Activated CD4-positive, alpha-beta memory T cell treated with anti-CD3 and anti-CD28 coated beads for 36 hours (primary cell): ENCODE results near the gene WDR47. TPM values are rescaled to one million over a fixed set of nuclear protein-coding genes. Genes with fewer than 3 reads are reported as not detected.
"Not testable (repeated sequence)": the region's sequence is repeated elsewhere in the genome, so short reads cannot be mapped to it uniquely, and the experiment has no call there.

ENCODE experiments used
- CTCF ChIA-PET: fragments of 350-600 bp; sonication (Branson Sonifier 250); formaldehyde crosslinking; loops from one replicate; lab custom pipeline; 2021; ENCODE audit warnings: antibody characterized with exemption, inconsistent platforms; lab: Charles Lee
- POLR2A ChIA-PET: fragments of 350-600 bp; sonication (Branson Sonifier 250); formaldehyde crosslinking; loops from one replicate; lab custom pipeline; 2021; ENCODE audit warnings: antibody characterized with exemption; lab: Charles Lee
- DNase-seq: peaks from one replicate; pipeline ENCODE4 v3.0.0-alpha.2; 2020
- H3K27ac Mint-ChIP-seq: one replicate; pipeline ENCODE4 v1.8.0; 2021; ENCODE audit warnings: mixed read lengths
- H3K27me3 Mint-ChIP-seq: one replicate; pipeline ENCODE4 v1.8.0; 2021; ENCODE audit warnings: mixed read lengths
- H3K36me3 Mint-ChIP-seq: one replicate; pipeline ENCODE4 v1.8.0; 2021; ENCODE audit warnings: mixed read lengths
- H3K4me1 Mint-ChIP-seq: one replicate; pipeline ENCODE4 v1.8.0; 2021; ENCODE audit warnings: low read depth, mixed read lengths
- H3K4me3 Mint-ChIP-seq: one replicate; pipeline ENCODE4 v1.8.0; 2021; ENCODE audit warnings: mild to moderate bottlenecking, mixed read lengths
- H3K9me3 Mint-ChIP-seq: one replicate; pipeline ENCODE4 v1.8.0; 2021; ENCODE audit warnings: mixed read lengths
- intact Hi-C: fragments of 100-400 bp; cut with micrococcal nuclease; formaldehyde crosslinking; loops from one replicate; pipeline ENCODE4 v1.15.1; 2023
- total RNA-seq, 2 experiments: library from RNA; stranded (reverse); gene quantifications; one replicate each; pipeline ENCODE4 v1.2.3, GENCODE V29; 2021

The WDR47 gene
- total RNA-seq, 2 experiments from 2014 or later, result 10.1 to 11.4 TPM

DNA sequence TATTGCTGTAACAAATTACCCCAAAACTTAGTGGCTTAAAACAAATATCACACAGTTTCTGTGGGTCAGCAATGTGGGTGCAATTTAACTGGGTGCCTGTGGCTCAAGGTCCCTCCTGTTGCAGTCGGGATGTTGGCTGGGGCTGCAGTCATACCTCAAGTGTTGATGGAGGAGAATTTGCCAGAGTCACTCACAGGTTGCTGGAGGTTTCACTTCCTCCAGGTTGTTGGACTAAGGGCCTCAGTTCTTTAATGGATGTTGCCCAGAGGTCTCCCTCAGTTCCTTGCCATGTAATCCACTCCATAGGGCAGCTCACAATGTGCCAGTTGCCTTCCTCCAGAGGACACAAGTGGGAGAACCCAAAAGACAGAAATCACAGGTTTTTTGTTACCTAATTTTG, 36.4 kb upstream of the WDR47 start:
- H3K4me1 Mint-ChIP-seq, result peaks cover 14% of the 10 kb centered on the region
- H3K4me3 Mint-ChIP-seq, result no peak overlapping the region
- H3K36me3 Mint-ChIP-seq, result peaks cover 6% of the 10 kb centered on the region
- intact Hi-C loops, result no loop called here
- no peaks in the 10 kb centered on the region for H3K27me3 Mint-ChIP-seq
- ChIA-PET POLR2A (no interaction called here), CTCF (interaction anchor here (1.4 kb wide), 1 partner anchor 35 kb away, joined by 4 read pairs; a partner anchor contains a TSS)
- H3K27ac Mint-ChIP-seq, result no peak overlapping the region
- no peak for DNase-seq
- H3K9me3 Mint-ChIP-seq, result no peaks in the 10 kb centered on the region

DNA sequence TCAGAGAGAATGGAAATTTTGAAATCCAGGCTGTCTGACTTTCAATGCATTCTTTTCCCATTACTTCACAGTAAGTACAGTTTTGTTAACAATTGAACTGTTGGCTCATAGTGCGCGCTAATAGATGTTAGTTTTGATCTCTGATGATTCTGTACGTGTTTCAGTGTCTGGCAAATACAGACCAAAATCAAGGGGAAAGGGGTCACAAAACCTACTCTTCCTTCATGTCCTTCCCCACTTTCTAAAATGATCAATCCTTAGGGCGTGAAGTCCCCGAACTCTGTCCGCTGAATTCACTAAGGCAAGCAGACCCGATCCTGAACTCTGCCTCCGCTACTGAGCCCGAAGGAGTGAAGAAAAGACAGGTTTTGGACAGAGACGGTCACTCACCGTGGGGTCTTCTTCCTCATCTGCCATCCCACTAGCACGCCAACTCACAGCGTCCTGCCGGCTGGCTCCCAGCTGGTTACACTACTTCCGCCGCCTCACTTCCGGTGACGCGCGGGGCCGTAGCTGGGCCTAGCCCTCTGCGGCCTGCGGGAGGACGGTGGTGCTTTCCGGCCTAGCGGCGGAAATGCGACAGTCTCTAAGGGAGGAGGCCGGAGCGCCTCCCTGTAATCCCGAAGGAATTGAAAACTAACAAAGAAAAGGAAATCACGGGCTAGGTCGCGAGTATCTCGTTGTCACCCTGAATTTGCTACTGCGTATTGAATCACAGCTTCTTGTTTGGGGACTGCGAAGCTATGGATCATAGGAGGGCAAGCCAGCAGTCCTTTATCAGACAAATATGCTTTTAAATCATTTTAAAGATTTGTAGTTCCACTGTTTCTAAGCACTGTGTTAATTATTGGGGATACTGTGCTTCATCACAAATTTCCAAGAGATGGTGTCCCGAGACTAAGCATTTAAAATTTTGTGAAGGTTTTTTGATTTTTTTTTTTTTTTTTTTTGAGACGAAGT, 33.9 kb upstream of the WDR47 start, which contains the start of gene TAF13:
Gene TAF13, minus strand, starts transcription at position 473 of the 960 bp plus-strand sequence. Its CDS starts 56 bp downstream, at position 417.
- Mint-ChIP-seq H3K27ac (peak within 1 kb of the TSS; percentile 95), H3K4me3 (peak within 1 kb of the TSS; percentile 99), H3K36me3 (peaks cover 6% of the 10 kb centered on the region), H3K9me3 (no peaks in the 10 kb centered on the region), H3K4me1 (peaks cover 17% of the 10 kb centered on the region), H3K27me3 (no peaks in the 10 kb centered on the region)
- ChIA-PET CTCF (interaction anchor here (0.7 to 2.6 kb wide), 10 partner anchors 8 to 118 kb away, joined by 3 to 13 read pairs (median 4); partner anchors contain the start of gene TMEM167B), POLR2A (interaction anchor here (0.9 to 2.0 kb wide), 6 partner anchors 8 to 139 kb away, joined by 3 to 26 read pairs (median 5); partner anchors contain the start of genes SARS1, TMEM167B and WDR47)
- DNase-seq, result peak; percentile 94
- intact Hi-C loops, result loop anchor here (1.0 kb wide), 4 partner anchors 14 to 36 kb away; partner anchors contain the start of genes TMEM167B and WDR47

DNA sequence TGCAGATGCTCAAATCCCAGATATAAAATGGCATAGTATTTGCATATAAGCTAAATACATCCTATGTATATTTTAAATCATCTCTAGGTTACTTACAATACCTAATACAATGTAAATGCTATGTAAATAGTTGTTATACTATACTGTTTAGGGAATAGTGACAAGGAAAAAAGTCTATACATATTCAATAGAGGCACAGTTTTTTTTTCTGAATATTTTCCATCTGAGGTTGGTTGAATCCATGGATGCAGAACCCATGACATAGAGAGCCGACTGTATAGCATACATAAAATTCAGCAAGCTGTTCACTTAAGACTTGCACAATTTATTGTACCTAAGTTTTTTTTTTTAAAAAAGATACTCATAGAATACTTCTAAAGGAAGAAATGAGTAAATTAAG, 27.4 kb upstream of the WDR47 start:
- H3K27ac Mint-ChIP-seq, result no peak overlapping the region
- intact Hi-C loops, result no loop called here
- no peaks in the 10 kb centered on the region for H3K9me3 Mint-ChIP-seq
- no peaks in the 10 kb centered on the region for H3K27me3 Mint-ChIP-seq
- no peak for DNase-seq
- ChIA-PET POLR2A (no interaction called here), CTCF (interaction anchor here (1.7 kb wide), 1 partner anchor 31 kb away, joined by 6 read pairs; no protein-coding TSS in a partner anchor)
- H3K4me1 Mint-ChIP-seq, result peaks cover 5% of the 10 kb centered on the region
- H3K4me3 Mint-ChIP-seq, result no peak overlapping the region
- H3K36me3 Mint-ChIP-seq, result peaks cover 7% of the 10 kb centered on the region

DNA sequence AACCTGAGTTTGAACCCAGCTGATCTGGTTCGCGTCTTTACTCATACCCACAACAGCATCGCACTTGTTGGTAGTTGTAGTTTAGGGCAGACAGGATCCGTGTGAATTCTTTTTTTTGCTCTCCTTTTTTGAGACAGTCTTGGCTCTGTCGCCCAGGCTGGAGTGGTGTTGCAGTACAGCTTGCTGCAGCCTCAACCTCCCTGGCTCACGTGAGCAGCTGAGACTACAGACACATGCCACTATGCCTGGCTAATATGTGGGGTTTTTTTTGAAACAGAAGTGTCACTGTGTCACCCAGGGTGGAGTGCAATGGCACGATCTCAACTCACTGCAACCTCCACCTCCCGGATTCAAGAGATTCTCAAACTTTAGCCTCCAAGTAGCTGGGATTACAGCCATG, 26.0 kb upstream of the WDR47 start:
- Mint-ChIP-seq H3K4me1 (peaks cover 2% of the 10 kb centered on the region), H3K9me3 (no peaks in the 10 kb centered on the region), H3K36me3 (peaks cover 7% of the 10 kb centered on the region), H3K4me3 (no peak overlapping the region), H3K27me3 (no peaks in the 10 kb centered on the region), H3K27ac (no peak overlapping the region)
- CTCF ChIA-PET, result interaction anchor here (1.0 kb wide), 1 partner anchor 44 kb away, joined by 3 read pairs; a partner anchor contains a TSS
- intact Hi-C loops, result no loop called here
- DNase-seq, result no peak
- POLR2A ChIA-PET, result no interaction called here

DNA sequence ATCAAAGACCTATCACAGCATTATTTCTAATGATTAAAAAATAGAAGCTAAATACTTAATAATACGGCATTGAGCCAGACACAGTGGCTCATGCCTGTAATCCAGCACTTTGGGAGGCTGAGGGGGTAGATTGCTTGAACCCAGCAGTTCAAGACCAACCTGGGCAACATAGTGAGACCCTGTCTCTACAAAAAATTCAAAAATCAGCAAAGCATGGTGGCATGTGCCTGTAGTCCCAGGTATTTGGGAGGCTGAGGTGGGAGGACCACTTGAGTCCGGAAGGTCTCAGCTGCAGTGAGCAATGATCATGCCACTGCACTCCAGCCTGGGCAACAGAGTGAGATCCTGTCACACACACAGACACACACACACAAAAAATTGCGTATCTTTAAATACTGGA, 23.2 kb upstream of the WDR47 start:
- Mint-ChIP-seq H3K4me1 (no peaks in the 10 kb centered on the region), H3K4me3 (no peak overlapping the region), H3K36me3 (peaks cover 6% of the 10 kb centered on the region), H3K9me3 (no peaks in the 10 kb centered on the region), H3K27me3 (no peaks in the 10 kb centered on the region), H3K27ac (no peak overlapping the region)
- CTCF ChIA-PET, result no interaction called here
- POLR2A ChIA-PET, result interaction anchor here (0.8 kb wide), 1 partner anchor 23 kb away, joined by 3 read pairs; the partner anchor contains the start of gene WDR47
- intact Hi-C loops, result no loop called here
- no peak for DNase-seq

DNA sequence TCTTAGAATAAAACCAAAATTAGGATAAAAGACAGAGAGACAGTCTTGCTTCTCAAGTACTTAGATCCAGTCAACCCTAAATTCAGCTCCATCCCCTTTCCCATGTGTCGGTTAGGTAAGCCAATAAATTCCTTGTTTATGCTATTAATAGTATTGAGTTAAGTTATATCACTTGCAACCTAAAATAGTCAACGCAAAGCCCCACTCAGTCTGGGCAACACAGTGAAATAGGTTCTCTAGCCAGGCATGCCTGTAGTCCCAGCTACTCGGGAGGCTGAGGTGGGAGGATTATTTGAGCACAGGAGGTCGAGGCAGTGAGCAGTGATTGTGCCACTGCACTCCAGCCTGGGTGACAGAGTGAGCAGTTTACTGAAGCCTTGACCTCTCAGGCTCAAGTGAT, 19.3 kb upstream of the WDR47 start:
- no peaks in the 10 kb centered on the region for H3K9me3 Mint-ChIP-seq
- DNase-seq, result no peak
- intact Hi-C loops, result no loop called here
- ChIA-PET CTCF (interaction anchor here (1.1 kb wide), 1 partner anchor 19 kb away, joined by 3 read pairs; the partner anchor contains the start of gene WDR47), POLR2A (interaction anchor here (0.6 kb wide), 1 partner anchor 323 kb away, joined by 3 read pairs; no protein-coding TSS in a partner anchor)
- H3K36me3 Mint-ChIP-seq, result peaks cover 6% of the 10 kb centered on the region
- H3K27me3 Mint-ChIP-seq, result no peaks in the 10 kb centered on the region
- H3K4me3 Mint-ChIP-seq, result no peak overlapping the region
- no peak overlapping the region for H3K27ac Mint-ChIP-seq
- no peaks in the 10 kb centered on the region for H3K4me1 Mint-ChIP-seq

DNA sequence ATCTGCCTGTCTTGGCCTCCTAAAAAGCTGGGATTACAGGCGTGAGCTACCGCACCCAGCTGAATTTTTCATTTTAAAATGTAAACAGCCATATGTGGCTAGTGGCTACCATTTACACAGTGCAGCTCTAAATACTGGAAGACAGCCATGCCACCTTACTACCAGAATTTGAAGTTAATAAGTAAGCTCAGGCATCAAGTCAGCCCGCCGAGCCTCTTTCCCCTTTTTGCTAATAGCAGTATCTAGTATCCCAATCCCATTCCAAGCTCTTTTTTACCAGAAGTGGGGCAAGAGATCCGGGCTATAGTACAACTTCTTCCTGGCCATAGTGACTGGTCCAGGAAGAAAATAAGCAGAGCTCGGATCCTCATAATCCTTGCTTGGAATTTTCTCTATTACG, 18.8 kb upstream of the WDR47 start:
- ChIA-PET CTCF (interaction anchor here (0.5 to 1.1 kb wide), 2 partner anchors 19 to 546 kb away, joined by 3 read pairs; partner anchors contain the start of gene WDR47), POLR2A (no interaction called here)
- Mint-ChIP-seq H3K36me3 (peaks cover 6% of the 10 kb centered on the region), H3K27ac (no peak overlapping the region), H3K9me3 (no peaks in the 10 kb centered on the region), H3K4me1 (no peaks in the 10 kb centered on the region), H3K4me3 (no peak overlapping the region), H3K27me3 (no peaks in the 10 kb centered on the region)
- no peak for DNase-seq
- intact Hi-C loops, result no loop called here

DNA sequence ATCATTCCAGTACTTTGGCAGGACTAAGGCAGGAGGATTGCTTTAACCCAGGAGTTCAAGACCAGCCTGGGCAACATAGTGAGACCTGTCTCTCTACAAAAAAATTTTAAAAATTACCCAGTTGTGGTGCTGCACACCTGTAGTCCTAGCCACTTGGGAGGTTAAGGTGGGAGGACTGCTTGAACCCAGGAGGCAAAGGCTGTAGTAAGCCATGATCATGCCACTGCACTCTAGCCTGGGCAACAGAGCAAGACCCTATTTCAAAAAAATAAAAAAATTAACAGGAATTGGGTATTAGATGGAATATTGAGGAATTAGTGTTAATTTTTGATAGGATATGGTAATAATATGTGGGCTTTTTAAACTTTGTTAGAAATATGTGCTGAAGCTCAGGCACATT, 17.1 kb upstream of the WDR47 start:
- Mint-ChIP-seq H3K27me3 (no peaks in the 10 kb centered on the region), H3K36me3 (peaks cover 2% of the 10 kb centered on the region), H3K4me3 (no peak overlapping the region), H3K27ac (no peak overlapping the region), H3K4me1 (no peaks in the 10 kb centered on the region), H3K9me3 (no peaks in the 10 kb centered on the region)
- no peak for DNase-seq
- ChIA-PET CTCF (no interaction called here), POLR2A (no interaction called here)
- intact Hi-C loops, result no loop called here

DNA sequence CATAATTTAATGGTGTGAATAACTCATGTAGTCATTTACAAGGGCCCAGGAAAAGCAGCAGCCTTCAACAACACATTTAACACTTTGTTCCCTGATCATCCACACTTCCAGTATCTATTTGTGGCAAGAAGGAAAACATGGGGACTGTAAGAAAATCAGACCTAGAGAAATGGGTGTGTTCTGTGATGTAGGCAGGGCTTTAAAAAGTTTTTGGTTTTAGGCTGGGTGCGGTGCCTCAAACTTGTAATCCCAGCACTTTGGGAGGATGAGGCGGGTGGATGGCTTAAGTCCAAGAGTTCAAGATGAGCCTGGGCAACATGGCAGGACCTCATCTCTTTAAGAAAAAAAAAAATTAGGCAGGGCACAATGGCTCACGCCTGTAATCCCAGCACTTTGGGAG, 14.2 kb upstream of the WDR47 start:
- ChIA-PET POLR2A (no interaction called here), CTCF (no interaction called here)
- H3K9me3 Mint-ChIP-seq, result no peaks in the 10 kb centered on the region

DNA sequence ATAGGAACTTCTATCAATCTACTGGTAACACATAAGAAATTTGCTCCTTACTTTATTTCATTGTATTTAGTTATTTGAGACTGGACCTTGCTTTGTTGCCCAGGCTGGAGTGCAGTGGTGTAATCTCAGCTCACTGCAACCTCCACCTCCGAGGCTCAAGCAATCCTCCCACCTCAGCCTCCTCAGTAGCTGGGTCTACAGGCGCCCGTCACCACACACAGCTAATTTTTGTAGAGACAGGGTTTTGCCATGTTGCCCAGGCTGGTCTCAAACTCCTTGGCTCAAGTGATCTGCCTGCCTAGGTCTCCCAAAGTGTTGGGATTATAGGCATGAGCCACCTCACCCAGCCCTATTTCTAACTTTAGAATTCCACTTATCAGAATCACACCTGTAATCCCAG, 10.2 kb upstream of the WDR47 start:
- H3K27me3 Mint-ChIP-seq, H3K27ac Mint-ChIP-seq, intact Hi-C loops, H3K4me3 Mint-ChIP-seq, POLR2A ChIA-PET, H3K9me3 Mint-ChIP-seq, DNase-seq, CTCF ChIA-PET, H3K4me1 Mint-ChIP-seq, H3K36me3 Mint-ChIP-seq: not testable (repeated sequence)

More for the DNA sequence above, 14.2 kb upstream of the WDR47 start:
- no peak overlapping the region for H3K4me3 Mint-ChIP-seq
- H3K27ac Mint-ChIP-seq, result no peak overlapping the region
- no peaks in the 10 kb centered on the region for H3K36me3 Mint-ChIP-seq
- H3K4me1 Mint-ChIP-seq, result no peaks in the 10 kb centered on the region
- intact Hi-C loops, result no loop called here
- DNase-seq, result no peak
- no peaks in the 10 kb centered on the region for H3K27me3 Mint-ChIP-seq

DNA sequence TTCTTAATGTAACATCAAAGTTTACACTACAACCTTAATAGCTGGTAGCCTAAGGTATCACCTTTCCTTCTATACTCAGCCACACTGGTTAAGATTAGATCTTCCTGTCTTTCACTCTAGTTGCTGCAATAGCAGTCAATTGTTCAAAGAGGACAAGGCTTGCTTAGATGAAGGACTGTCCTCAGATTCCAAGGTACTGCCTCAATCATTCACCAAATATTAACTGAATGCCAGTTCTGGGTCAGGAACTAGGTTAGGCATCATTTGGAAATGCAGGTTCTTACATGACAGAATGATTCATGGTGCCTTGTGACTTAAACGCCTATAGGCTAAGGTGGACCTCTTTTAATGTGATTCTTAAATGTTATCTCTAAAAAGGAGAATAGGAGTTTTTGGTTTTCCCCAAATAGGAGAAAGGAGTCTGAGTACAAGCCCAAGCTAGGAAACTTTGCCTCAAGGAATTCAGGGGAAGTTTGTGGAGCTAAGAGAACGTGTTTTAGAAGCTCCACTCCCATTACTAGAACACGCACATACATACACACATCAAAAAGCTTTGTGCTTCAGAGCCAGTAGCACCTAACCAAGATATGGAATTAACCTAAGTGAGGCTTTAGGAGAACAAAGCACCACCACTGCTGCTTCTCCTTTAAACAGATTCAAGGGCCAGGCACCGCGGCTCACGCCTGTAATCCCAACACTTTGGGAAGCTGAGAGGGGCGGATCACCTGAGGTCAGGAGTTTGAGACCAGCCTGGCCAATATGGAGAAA, 8.5 kb upstream of the WDR47 start:
- Mint-ChIP-seq H3K27me3 (peaks cover 2% of the 10 kb centered on the region), H3K4me3 (no peak overlapping the region), H3K9me3 (no peaks in the 10 kb centered on the region), H3K36me3 (no peaks in the 10 kb centered on the region), H3K27ac (no peak overlapping the region), H3K4me1 (no peaks in the 10 kb centered on the region)
- intact Hi-C loops, result no loop called here
- POLR2A ChIA-PET, result no interaction called here
- CTCF ChIA-PET, result no interaction called here
- no peak for DNase-seq

DNA sequence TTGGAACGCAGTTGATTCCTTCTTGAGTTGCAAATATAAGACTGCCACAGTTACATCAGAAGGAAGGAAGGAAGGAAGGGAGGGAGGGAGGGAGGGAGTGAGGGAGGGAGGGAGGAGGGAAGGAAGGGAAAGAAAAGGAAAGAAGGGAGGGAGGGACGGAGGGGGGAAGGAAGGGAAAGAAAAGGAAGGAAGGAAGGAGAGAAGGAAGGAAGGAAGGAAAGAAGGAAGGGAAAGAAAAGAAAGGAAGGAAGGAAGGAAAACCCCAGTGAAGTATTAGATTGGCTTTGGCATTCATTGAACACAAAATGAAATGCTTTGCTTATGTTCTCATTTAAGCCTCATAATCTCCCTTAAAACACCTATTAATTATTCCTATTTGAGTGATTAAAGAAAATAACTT, 6.4 kb upstream of the WDR47 start:
- CTCF ChIA-PET, result no interaction called here
- intact Hi-C loops, result no loop called here
- no peaks in the 10 kb centered on the region for H3K4me1 Mint-ChIP-seq
- H3K27me3 Mint-ChIP-seq, result peaks cover 2% of the 10 kb centered on the region
- H3K4me3 Mint-ChIP-seq, result no peak overlapping the region
- no peaks in the 10 kb centered on the region for H3K9me3 Mint-ChIP-seq
- DNase-seq, result no peak
- POLR2A ChIA-PET, result no interaction called here
- H3K36me3 Mint-ChIP-seq, result no peaks in the 10 kb centered on the region
- no peak overlapping the region for H3K27ac Mint-ChIP-seq
